ENCODE results near the gene KCNJ14. TPM values are rescaled to one million over a fixed set of nuclear protein-coding genes. Genes with fewer than 3 reads are reported as not detected.
"Not testable (repeated sequence)": the region's sequence is repeated elsewhere in the genome, so short reads cannot be mapped to it uniquely, and the experiment has no call there.

The KCNJ14 gene
- total RNA-seq, 1 donor from 2014 or later: 2.0 TPM

DNA sequence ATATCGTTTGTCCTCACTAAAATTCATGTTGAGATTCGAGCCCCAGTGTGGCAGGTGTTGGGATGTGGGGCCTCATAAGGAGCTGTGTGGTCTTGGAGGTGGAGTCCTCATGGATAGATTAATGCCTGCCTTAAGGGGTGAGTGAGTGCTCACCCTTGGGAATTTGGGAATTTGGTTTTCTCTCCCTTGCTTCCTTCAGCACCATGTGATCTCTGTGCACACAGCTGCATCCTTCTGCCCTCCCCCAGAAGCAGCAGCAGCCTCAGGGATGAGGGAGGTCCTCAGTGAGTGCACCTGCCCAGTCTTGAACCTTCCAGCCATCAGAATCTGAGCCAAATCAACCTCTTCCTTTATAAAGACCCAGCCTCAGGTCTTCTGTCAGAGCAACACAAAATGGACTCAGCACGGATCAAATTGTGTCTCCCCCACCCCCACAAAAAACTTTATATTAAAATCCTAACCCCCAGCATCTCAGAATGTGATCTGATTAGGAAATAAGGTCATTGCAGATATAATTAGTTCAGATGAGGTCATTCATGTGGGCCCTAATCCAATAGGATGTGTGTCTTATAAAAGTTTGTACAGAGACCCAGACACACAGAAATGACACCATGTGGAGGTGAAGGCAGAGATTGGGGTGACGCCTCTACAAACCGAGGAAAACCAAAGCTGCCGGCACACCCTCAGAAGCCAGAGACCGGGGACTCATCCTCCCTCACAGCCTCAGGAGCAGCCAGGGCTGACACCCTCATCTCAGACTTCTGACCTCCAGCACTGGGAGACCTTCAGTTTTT is 26.7 kb downstream of the KCNJ14 start:
- peak overlapping the region; percentile 80 for H3K27ac Mint-ChIP-seq
- TF ChIP-seq CTCF (IDR thresholded peaks at IDR 0.05; ENCODE audit: unreplicated experiment): no peak
- DNase-seq (ENCODE audit: low spot score, unreplicated experiment): no peak
- peaks cover 18% of the 10 kb centered on the region for H3K36me3 Mint-ChIP-seq (ENCODE audit: insufficient read depth)
- H3K4me3 Mint-ChIP-seq (ENCODE audit: low read depth): no peak overlapping the region
- H3K4me1 Mint-ChIP-seq (ENCODE audit: low read depth): peaks cover 6% of the 10 kb centered on the region
- peaks cover 3% of the 10 kb centered on the region for H3K27me3 Mint-ChIP-seq
- no peaks in the 10 kb centered on the region for H3K9me3 Mint-ChIP-seq (ENCODE audit: low read depth)

- Mint-ChIP-seq H3K4me3 (ENCODE audit: low read depth) (no peak overlapping the region), H3K27ac (peak overlapping the region; percentile 65), H3K36me3 (ENCODE audit: insufficient read depth) (peaks cover 18% of the 10 kb centered on the region), H3K9me3 (ENCODE audit: low read depth) (no peaks in the 10 kb centered on the region), H3K4me1 (ENCODE audit: low read depth) (peaks cover 6% of the 10 kb centered on the region), H3K27me3 (peaks cover 9% of the 10 kb centered on the region)
- no peak for TF ChIP-seq CTCF (IDR thresholded peaks at IDR 0.05; ENCODE audit: unreplicated experiment)
- no peak for DNase-seq (ENCODE audit: low spot score, unreplicated experiment)
Observed at GRCh38 chr19:48483301-48483700, 27.9 kb downstream of the KCNJ14 start.

- H3K27me3 Mint-ChIP-seq: peaks cover 12% of the 10 kb centered on the region
- no peak for DNase-seq (ENCODE audit: low spot score, unreplicated experiment)
- no peak overlapping the region for H3K4me3 Mint-ChIP-seq (ENCODE audit: low read depth)
- no peak for TF ChIP-seq CTCF (IDR thresholded peaks at IDR 0.05; ENCODE audit: unreplicated experiment)
- H3K36me3 Mint-ChIP-seq (ENCODE audit: insufficient read depth): peaks cover 16% of the 10 kb centered on the region
- H3K9me3 Mint-ChIP-seq (ENCODE audit: low read depth): no peaks in the 10 kb centered on the region
- H3K4me1 Mint-ChIP-seq (ENCODE audit: low read depth): peaks cover 6% of the 10 kb centered on the region
- H3K27ac Mint-ChIP-seq: no peak overlapping the region
Observed at GRCh38 chr19:48484247-48484893, 29.0 kb downstream of the KCNJ14 start.

GRCh38 chr19:48484931-48485612 is 29.7 kb downstream of the KCNJ14 start:
- Mint-ChIP-seq H3K27ac (no peak overlapping the region), H3K4me1 (ENCODE audit: low read depth) (peaks cover 6% of the 10 kb centered on the region), H3K4me3 (ENCODE audit: low read depth) (no peak overlapping the region), H3K9me3 (ENCODE audit: low read depth) (no peaks in the 10 kb centered on the region), H3K27me3 (peaks cover 18% of the 10 kb centered on the region), H3K36me3 (ENCODE audit: insufficient read depth) (peaks cover 10% of the 10 kb centered on the region)
- no peak for TF ChIP-seq CTCF (IDR thresholded peaks at IDR 0.05; ENCODE audit: unreplicated experiment)
- no peak for DNase-seq (ENCODE audit: low spot score, unreplicated experiment)

DNA sequence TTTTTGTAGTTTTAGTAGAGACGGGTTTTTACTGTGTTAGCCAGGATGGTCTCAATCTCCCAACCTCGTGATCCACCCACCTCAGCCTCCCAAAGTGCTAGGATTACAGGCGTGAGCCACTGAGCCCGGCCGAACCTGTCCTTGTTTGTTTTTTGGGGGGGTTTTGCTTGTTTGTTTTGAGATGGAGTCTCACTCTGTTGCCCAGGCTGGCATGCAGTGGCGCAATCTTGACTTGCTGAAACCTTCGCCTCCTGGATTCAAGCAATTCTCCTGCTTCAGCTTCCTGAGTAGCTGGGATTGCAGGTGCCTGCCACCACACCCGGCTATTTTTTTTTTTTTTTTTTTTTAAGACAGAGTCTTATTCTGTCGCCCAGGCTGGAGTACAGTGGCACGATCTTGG is 31.3 kb downstream of the KCNJ14 start:
- H3K9me3 Mint-ChIP-seq (ENCODE audit: low read depth); H3K4me3 Mint-ChIP-seq (ENCODE audit: low read depth); H3K36me3 Mint-ChIP-seq (ENCODE audit: insufficient read depth); H3K4me1 Mint-ChIP-seq (ENCODE audit: low read depth); DNase-seq (ENCODE audit: low spot score, unreplicated experiment): not testable (repeated sequence)
- peak overlapping the region; percentile 43 for H3K27ac Mint-ChIP-seq
- H3K27me3 Mint-ChIP-seq: peaks cover 28% of the 10 kb centered on the region

Data from progenitor cell of endocrine pancreas (in vitro differentiated cells).